HL-60 (cell line): ENCODE data around the gene TMEM161A.

Experiments
- GABPA ChIP-seq: IDR thresholded peaks from 2 replicates; pipeline ENCODE4 v1.6.1; 2012; ENCODE audit warnings: low read depth
- TF ChIP-seq, protein P1 (sequence below): IDR thresholded peaks from one replicate; pipeline ENCODE4 v1.5.1; 2011; ENCODE audit warnings: low read length, control low read depth, inconsistent platforms; ENCODE audit not compliant: insufficient read depth

DNA sequence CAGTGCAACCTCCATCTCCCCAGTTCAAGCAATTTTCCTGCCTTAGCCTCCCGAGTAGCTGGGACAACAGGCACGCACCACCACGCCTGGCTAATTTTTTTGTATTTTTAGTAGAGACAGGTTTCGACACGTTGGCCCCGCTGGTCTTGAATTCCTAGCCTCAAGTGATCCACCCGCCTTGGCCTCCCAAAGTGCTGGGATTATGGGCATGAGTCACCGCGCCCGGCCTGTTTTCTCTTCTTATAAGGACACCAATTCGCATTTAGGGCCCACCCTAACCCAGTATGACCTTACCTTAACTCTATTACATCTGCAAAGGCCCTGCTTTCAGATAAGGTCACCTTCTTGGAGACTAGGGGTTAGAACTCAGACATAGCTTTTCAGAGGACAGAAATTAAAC is 35.1 kb downstream of the TMEM161A start:
- TF ChIP-seq, protein P1, sequence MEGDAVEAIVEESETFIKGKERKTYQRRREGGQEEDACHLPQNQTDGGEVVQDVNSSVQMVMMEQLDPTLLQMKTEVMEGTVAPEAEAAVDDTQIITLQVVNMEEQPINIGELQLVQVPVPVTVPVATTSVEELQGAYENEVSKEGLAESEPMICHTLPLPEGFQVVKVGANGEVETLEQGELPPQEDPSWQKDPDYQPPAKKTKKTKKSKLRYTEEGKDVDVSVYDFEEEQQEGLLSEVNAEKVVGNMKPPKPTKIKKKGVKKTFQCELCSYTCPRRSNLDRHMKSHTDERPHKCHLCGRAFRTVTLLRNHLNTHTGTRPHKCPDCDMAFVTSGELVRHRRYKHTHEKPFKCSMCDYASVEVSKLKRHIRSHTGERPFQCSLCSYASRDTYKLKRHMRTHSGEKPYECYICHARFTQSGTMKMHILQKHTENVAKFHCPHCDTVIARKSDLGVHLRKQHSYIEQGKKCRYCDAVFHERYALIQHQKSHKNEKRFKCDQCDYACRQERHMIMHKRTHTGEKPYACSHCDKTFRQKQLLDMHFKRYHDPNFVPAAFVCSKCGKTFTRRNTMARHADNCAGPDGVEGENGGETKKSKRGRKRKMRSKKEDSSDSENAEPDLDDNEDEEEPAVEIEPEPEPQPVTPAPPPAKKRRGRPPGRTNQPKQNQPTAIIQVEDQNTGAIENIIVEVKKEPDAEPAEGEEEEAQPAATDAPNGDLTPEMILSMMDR = no peak
- no peak for TF ChIP-seq GABPA
